ENCODE data around the gene EFNA1. TPM values are rescaled to one million over a fixed set of nuclear protein-coding genes. Genes with fewer than 3 reads are reported as not detected.
A peak's percentile ranks its signal among the peaks of the same experiment; 100 is the strongest.

EFNA1 gene
- total and polyA plus RNA-seq, 2 donors from 2014 or later: 61.1 to 133 TPM

DNA sequence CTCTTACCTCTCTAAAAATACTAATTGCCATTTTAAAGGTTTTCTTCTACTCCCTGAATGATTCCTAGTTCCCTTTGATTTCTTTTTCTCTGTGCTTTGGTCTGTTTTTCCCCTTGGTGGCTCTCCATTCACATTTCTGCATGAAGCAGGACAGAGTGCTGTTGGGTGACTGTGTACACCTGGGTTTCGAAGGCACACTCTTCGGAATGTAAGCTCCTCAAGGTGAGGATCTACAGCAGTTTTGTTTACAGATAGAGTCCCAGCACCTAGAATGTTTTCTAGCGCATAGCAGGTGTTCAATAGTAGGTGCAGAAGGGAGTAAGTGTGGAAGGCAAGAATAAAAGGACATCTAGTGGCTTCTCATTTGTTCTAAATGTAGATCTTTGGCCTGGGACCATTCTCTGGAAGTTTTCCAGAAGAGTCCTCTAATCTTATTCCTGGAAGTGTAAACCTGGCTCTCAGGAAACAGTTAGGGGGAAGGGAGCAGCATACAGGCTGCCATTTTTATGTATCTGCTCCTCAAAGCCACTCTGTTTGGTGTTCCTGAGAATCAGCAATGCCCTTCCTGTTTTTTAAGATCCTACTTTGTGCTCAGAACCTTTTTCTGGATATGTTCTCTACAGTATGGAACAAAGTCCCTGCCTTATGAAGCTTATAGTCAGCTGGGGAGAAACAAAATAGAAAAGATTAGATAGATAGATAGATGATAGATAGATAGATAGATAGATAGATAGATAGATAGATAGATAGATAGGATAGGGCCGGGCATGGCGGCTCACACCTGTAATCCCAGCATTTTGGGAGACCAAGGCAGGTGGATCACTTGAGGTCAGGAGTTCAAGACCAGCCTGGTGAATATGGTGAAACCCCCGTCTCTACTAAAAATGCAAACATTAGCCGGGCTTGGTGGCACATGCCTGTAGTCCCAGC lies 22.8 kb upstream of the EFNA1 start:
- DNase-seq (peak in 1 of 5 donors; percentile 6), FAIRE-seq (no peak)
- Histone ChIP-seq H3K9ac (ENCODE audit: low read length in 3 of 3) (no peak overlapping the region), H3K9me3 (ENCODE audit: control insufficient read depth in 2 of 3, insufficient read depth in 1 of 3, low read length in 3 of 3) (no peaks in the 10 kb centered on the region), H3K4me3 (ENCODE audit: low read length in 3 of 3) (no peak overlapping the region), H3K27ac (ENCODE audit: low read depth in 2 of 2, low read length in 2 of 2) (no peak overlapping the region), H3K4me1 (ENCODE audit: control insufficient read depth in 2 of 3, insufficient read depth in 2 of 3, low read depth in 1 of 3, low read length in 3 of 3) (peaks cover 0 to 7% (median 0%) of the 10 kb centered on the region in 3 donors), H3K27me3 (ENCODE audit: control insufficient read depth, insufficient read depth, low read length) (no peaks in the 10 kb centered on the region), H3K36me3 (ENCODE audit: control insufficient read depth in 2 of 3, insufficient read depth in 3 of 3, low read length in 3 of 3) (no peaks in the 10 kb centered on the region)
- intact Hi-C loops (cut with DNase I): no loop called here
- TF ChIP-seq, protein P1, sequence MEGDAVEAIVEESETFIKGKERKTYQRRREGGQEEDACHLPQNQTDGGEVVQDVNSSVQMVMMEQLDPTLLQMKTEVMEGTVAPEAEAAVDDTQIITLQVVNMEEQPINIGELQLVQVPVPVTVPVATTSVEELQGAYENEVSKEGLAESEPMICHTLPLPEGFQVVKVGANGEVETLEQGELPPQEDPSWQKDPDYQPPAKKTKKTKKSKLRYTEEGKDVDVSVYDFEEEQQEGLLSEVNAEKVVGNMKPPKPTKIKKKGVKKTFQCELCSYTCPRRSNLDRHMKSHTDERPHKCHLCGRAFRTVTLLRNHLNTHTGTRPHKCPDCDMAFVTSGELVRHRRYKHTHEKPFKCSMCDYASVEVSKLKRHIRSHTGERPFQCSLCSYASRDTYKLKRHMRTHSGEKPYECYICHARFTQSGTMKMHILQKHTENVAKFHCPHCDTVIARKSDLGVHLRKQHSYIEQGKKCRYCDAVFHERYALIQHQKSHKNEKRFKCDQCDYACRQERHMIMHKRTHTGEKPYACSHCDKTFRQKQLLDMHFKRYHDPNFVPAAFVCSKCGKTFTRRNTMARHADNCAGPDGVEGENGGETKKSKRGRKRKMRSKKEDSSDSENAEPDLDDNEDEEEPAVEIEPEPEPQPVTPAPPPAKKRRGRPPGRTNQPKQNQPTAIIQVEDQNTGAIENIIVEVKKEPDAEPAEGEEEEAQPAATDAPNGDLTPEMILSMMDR (IDR thresholded peaks at IDR 0.05; ENCODE audit: borderline replicate concordance, extremely low read depth, insufficient read depth): no peak

DNA sequence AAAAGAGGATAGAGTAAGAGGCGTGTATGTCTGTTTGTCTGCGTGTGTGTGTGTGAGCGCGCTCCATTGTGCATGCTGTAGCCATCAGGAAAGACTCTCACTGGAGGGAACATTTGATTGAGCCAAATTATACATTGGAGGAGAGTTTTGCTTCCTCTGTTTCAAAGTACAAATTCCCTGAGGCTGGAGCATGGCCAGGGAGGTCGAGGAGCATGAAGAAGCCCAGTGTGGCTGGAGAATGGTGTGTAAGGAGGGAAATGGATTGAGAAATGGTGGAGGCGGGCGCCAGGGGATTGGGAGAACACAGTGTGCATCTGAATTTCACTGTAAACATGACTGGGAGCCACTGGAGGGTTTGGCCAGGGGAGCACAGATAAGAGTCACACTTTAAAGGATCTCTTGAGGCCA lies 22.1 kb upstream of the EFNA1 start:
- Histone ChIP-seq H3K9ac (ENCODE audit: low read length in 3 of 3) (no peak overlapping the region), H3K27ac (ENCODE audit: low read depth in 2 of 2, low read length in 2 of 2) (no peak overlapping the region), H3K36me3 (ENCODE audit: control insufficient read depth in 2 of 3, insufficient read depth in 3 of 3, low read length in 3 of 3) (no peaks in the 10 kb centered on the region), H3K9me3 (ENCODE audit: control insufficient read depth in 2 of 3, insufficient read depth in 1 of 3, low read length in 3 of 3) (no peaks in the 10 kb centered on the region), H3K4me1 (ENCODE audit: control insufficient read depth in 2 of 3, insufficient read depth in 2 of 3, low read depth in 1 of 3, low read length in 3 of 3) (peaks cover 0 to 7% (median 0%) of the 10 kb centered on the region in 3 donors), H3K4me3 (ENCODE audit: low read length in 3 of 3) (no peak overlapping the region), H3K27me3 (ENCODE audit: control insufficient read depth, insufficient read depth, low read length) (no peaks in the 10 kb centered on the region)
- intact Hi-C loops (cut with DNase I): no loop called here
- peak in 1 of 5 donors; percentile 43 for DNase-seq
- FAIRE-seq: no peak
- TF ChIP-seq, protein P1 (IDR thresholded peaks at IDR 0.05; ENCODE audit: borderline replicate concordance, extremely low read depth, insufficient read depth): no peak

DNA sequence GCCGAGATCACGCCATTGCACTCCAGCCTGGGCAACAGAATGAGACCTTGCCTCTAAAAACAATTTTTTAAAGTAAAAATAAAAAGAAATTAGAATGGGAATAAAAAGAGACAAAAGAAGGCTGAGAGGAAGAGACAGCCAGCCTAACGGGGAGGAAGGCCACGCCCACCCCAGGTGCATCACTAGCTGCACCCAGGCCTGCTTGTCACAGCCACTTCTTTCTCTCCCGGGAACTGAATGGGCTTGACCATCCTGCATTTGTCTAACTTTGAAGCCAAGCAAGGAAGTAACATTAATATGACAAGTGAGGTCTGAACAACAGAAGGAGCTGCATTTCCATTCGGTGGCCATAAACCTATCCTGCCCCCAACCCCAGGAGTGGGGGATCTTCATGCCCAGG lies 20.8 kb upstream of the EFNA1 start:
- intact Hi-C loops (cut with DNase I): no loop called here
- no peaks in the 10 kb centered on the region for H3K9me3 ChIP-seq (ENCODE audit: control insufficient read depth in 2 of 3, insufficient read depth in 1 of 3, low read length in 3 of 3)
- no peaks in the 10 kb centered on the region for H3K36me3 ChIP-seq (ENCODE audit: control insufficient read depth in 2 of 3, insufficient read depth in 3 of 3, low read length in 3 of 3)
- FAIRE-seq: no peak
- peaks cover 0 to 7% (median 0%) of the 10 kb centered on the region in 3 donors for H3K4me1 ChIP-seq (ENCODE audit: control insufficient read depth in 2 of 3, insufficient read depth in 2 of 3, low read depth in 1 of 3, low read length in 3 of 3)
- TF ChIP-seq, protein P1 (IDR thresholded peaks at IDR 0.05; ENCODE audit: borderline replicate concordance, extremely low read depth, insufficient read depth): no peak
- no peak for DNase-seq
- no peak overlapping the region for H3K4me3 ChIP-seq (ENCODE audit: low read length in 3 of 3)
- H3K27ac ChIP-seq (ENCODE audit: low read depth in 2 of 2, low read length in 2 of 2): no peak overlapping the region
- H3K27me3 ChIP-seq (ENCODE audit: control insufficient read depth, insufficient read depth, low read length): no peaks in the 10 kb centered on the region
- no peak overlapping the region for H3K9ac ChIP-seq (ENCODE audit: low read length in 3 of 3)
